RPMI8226 (cell line): ENCODE measurements around the gene RPL37A.
A peak's percentile ranks its signal among the peaks of the same experiment; 100 is the strongest.

Source experiments
- DNase-seq: peaks from one replicate; pipeline ENCODE4 v3.0.0-alpha.2; 2015

Gene RPL37A

DNA sequence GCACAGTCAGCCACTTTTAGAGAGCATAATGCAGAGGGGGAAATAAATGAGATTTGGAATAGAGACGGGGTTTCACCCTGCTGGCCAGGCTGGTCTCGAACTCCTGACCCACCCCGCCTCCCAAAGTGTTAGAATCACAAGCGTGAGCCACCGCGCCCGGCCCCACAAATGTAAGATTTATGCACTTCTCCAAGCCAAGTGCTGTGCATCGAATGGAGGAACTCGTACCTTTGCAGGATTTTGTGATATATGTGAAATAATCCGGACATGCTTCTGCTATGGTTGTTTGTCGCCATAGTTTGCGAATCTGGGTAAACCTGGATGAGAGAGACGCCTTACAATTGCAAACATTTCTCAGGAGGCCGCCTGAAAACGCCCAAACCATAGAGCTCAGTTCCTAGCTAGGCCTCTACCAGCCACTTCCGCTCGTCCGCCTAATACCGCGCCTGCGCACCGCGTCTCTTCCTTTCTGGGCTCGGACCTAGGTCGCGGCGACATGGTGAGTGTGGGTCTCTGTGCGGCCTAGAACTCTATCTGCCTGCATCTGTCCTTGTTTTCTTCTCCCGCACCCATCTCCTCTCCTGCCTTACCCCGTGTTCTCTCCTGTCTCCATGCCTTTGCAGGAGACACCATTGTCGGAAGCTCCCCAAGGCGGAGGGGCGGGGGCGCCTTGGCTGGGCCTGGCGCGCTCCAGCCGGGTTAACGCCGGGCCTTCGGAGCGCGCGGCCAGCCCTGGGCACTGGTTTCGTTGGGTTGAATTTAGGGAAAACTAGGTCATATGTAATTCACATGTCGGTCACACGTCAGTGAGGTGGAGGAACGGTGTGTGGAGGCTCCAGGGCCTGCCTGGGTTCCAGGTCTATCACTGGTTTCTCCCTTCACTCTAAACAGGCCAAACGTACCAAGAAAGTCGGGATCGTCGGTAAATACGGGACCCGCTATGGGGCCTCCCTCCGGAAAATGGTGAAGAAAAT is at the start of gene RPL37A:
TSS of gene RPL37A (plus strand) at position 466 of the 974 bp plus-strand sequence. CDS start at position 497, 31 bp downstream.
- peak; percentile 92 for DNase-seq

DNA sequence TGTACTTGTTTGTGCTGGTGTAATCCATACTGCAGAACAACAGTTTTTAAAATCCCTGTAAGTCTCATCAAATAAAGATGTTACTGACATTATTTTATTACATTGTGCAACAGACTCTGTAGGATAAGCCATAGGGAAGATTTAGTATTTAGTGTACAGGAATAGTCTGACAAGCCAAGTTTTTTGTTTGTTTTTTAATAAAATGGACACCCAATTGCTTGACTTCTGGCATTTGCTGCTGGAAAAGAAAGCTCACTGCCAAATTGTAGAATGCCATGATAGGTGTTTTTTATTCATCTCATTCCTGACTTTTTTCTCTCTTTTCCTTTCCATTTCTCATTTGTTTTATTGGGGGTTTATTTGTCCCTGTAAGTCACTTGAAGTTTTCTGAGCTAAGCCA is 48.3 kb upstream of the RPL37A start:
- DNase-seq, result no peak

DNA sequence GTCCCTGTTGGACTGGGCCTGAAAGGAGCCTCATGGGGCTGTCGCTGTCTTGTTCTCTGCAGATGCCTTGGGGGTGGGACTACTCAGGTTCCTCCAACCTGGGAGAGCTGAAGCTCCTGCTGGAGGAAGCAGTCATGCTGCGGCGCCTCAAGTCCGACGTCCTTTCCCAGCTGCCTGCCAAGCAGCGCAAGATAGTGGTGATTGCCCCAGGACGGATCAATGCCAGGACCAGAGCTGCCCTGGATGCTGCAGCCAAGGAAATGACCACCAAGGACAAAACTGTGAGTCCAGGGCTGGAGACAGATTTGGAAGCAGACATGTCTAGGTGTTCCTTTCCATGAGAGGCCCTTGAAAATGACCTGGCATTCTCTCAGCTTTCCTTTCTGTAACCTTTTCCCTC is 47.9 kb upstream of the RPL37A start:
- DNase-seq, result no peak

DNA sequence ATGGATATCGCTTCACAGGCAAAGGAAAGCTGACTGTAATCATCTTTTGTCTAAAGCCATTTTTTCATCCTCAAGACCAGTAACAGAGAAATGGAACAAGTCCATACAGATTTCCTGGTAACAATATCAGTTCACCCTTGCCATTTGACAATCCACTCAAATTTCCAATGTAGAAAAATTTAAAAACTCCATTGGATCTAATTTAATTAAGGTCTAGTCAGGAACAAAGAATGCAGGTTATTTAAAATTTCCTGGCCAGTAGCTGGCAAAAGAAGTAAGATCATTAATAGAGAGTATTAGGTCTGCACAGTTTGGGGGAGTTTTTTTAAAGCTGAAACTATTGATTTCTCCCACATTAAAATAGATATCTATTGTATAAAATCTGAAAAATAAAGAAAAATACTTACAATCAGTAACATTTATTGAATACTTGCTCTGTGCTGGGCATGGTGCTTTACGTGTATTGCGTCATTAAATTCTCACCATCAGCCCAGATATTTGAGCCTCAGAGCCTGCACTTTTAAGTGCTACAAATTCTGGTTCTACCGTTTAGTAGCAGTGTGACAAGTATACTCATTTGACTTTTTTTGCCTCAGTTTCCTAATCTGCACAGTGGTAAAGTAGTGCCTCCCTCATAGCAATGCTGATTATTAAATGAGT is 44.6 kb upstream of the RPL37A start:
- DNase-seq, result no peak

DNA sequence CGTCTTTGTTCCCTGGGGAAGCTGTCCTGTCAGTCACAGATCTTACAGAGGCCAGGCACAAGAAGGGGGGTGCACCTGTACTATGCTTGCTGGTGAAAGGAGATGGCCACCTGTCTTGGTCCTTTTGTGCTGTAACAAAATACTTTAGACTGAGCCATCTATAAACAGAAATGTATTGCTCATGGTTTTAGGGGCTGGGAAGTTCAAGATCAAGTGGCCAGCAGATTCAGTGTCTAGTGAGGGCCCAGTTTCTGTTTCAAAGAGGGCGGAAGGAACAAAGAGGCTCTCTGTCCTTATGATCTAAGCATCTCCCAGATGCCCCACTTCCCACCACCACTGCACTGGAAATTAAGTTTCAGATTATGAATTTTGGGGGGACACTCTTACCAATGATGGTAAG is 35.5 kb upstream of the RPL37A start:
- DNase-seq, result no peak

DNA sequence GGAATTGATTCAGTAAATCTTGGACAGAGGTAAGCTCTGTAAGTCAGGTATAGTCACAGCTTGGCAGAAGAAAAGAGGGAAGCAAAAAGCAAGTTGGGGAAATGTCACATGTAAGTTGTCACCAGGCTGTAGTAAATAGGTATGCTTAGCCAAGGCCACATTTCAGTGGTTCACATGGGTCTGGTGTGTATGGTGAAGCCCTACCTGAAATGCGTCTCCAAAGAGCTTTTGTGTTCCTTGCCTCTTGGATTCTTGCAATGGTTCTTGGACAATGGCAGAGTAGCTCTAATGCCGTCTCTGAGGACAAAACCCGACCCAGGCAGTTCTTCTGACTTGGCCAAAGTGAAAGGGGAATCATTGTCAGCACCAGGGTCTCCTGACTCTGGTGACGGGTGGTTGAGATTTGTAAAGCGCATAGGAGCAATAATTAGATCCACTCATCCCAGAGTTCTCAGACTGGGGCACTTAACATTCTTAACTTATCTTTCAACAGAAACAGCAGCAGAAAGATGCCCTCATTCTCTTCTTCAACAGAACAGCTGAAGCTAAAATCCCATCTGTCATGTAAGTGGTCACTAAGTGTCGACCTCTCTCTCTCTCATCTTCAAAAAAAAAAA is 34.4 kb upstream of the RPL37A start:
- no peak for DNase-seq

DNA sequence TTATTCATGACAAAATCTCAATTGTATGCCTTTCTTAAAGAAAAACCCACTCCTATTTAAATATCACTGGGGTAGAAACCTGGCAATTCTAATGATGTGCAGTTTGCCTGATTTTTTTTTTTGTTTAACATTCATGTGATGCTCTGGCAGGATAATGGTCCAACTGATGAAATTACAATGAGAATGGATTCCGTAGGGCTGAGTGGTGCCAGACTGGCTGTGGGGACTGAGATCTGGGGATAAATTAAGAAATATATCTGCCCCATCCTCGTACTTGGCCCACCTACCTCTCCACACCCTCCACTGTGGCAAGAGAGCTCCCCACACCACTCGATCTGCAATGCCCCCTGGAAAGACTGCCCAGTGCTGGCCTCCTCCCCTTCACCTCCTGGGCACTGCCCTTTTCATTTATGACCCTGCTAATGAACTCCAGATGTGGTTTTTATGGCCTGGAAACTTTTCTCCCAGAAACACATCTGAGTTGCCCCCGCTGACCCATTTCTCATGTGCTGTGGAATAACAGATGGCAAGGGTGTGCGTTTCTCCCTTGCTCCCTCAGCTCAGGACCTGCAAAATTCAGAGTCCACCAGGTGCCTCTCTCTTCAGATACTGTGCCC is 33.0 kb upstream of the RPL37A start:
- no peak for DNase-seq

DNA sequence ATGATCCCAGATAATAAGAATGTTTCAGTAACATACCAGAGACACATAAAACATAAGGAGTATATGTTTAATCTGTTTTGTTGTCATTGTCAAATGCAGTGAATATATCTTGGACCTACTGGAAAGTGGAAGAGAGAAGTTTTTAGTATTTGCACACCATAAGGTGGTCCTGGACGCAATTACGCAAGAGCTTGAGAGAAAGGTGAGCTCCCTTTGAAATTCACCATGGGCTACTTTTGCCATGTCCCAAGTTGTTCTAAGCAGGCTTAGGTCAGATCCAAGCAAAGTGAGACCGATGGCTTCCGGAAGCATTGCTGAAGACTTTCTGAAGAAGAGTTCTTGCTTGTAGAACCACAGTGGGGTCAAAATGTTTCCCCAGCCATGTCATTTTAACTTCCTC is 30.8 kb upstream of the RPL37A start:
- DNase-seq, result no peak

DNA sequence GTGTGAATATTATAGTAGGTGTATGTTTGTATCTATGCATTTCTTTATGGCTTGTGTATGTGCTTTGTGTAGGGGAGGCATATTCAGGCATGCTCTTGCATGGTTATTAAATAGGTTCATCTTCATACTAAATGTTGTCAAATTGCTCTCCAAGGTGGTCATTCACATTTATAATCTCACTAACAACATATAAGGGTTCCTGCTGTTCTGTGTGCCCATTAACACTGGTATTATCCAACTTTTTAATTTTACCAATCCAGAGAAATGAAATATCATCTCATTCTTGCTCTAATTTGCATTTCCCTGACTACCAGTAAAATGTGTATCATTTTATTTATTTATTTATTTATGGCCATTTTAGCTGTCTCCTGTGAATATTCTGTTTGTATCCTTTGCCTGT is 29.0 kb upstream of the RPL37A start:
- DNase-seq, result no peak

DNA sequence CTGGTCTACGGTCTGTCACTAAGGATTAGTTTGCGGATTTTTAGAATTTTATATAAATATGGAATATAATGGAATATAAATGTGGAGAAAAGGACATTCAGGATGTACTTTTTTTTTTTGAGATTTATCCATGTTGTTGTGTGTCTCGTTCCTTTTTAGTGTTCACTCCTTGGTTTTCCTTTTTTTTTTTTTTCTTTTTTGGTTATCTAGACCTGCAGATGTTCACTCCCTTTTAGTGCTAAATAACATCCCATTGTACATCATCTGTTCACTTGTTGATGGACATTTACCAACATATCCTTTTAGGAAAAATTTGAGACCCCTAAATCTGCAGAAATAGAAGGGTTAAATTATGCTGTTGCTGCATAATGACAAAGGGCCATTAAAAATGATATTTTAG is 25.5 kb upstream of the RPL37A start:
- DNase-seq, result no peak

DNA sequence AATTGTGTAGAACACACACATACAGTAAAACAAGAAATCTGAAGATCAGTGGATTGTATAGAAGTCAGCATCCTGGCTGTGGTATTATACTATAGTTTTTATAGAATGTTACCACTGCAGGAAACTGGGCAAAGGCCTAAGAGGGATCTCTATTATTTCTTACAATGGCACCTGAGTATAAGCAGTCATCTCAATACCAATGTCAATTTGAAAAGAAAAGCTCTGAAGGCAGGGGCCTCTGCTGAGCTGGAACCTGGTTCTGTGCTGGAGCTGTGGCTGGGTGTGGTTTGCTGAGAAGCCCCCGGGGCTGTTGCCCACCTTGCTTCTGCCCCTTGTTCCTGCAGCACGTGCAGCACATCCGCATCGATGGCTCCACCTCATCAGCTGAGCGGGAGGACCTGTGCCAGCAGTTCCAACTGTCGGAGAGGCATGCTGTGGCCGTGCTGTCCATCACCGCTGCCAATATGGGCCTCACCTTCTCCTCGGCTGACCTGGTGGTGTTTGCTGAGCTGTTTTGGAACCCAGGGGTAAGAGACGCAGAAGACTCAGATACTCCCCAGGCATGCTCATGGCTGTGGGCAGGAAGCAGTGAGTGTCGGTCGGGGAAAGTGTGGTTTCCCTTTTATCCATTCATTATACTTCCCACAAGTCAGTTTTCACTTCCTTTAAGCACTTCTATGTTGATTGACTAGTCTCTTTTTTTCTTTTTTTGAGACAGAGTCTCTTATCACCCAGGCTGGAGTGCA is 23.5 kb upstream of the RPL37A start:
- no peak for DNase-seq

DNA sequence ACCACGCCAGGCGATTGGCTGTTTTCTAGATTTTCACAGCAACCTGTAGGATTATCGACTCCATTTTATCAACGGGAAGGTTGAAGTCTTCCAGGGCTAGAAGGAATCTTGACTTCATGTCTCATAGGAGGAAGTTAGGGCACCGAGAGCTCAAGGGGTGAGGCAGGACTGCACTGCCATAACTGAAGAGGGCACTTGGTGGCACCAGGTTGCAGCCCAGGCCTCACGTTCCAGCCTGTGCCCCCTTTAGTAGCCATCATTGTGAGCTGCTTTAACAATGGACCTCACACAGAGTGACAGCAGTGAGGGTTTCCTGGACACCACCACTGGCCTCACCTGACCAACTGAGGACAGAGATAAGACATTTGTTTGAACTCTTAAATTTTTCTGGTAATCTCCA is 22.9 kb upstream of the RPL37A start:
- no peak for DNase-seq

DNA sequence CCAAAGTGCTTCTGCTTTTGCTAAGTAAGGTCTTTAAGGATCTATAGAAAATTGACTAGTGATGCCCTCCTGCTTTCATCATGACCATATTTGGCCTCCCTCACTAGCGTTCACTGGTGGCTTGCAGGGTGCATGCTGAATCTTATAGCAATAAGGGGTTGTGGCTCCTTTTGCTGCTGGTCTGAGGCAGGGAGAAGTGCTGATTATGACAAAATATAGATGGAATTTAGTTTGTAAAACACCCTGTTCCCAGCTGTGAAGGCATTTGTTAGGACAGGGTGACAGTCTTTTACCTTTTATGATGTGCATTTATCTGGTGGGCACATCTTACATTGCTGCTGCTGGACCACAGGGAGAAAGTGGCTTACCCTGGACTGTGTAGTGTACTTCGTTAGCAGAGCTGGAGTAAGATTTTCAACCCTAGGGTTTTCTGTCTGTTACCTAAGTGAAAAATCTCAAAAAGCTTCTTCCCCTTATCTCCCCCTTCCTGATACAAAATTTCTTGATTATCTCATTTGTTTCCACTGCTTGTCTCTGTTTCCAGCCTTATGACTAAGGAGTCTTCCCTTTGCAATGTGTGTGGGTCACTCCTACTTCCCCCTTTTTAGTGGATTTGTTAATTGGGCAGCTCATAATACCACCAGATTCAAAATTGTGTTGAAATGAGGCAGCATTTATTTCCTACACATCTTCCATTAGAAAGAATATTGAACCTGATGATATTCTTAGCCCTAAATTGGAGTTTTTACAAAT is 21.2 kb upstream of the RPL37A start:
- DNase-seq, result no peak

DNA sequence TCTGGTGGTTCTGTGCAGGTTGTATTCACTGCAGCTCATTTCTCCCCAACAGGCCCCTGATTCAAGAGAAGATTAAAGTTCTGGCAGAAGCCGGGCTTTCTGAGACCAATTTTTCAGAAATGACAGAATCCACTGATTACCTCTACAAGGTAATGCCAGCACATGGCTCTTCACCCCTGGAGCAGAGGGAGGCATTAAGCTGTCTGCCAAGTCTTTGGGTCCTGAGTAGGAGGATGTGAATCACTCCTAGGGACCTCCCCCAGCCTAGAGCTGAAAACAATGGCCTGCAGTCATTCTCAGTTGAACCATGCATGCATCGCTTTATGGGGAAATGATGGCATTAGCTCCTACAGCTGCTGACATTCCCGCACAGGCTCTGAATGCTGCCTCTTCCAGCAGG is 20.5 kb upstream of the RPL37A start:
- no peak for DNase-seq

DNA sequence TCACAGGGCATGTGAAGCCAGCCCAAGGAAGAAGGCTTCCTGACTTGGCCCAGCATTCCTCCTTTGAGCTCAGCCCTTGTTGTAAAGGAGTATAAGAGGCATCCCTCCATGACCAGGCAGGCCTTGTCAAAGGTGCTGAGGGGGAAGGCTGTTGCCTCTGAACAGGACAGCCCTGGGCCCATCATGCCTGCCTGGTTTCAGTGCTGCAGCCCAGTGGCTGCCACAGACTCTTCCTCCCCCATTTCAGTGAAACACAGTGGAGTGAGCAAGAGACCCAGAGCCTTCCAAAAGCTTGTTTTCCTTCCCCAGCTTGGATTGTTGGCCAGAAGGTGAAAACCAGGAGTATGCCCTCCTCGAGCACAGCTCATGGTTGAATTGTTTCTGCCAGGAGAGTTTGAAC is 19.9 kb upstream of the RPL37A start:
- no peak for DNase-seq

DNA sequence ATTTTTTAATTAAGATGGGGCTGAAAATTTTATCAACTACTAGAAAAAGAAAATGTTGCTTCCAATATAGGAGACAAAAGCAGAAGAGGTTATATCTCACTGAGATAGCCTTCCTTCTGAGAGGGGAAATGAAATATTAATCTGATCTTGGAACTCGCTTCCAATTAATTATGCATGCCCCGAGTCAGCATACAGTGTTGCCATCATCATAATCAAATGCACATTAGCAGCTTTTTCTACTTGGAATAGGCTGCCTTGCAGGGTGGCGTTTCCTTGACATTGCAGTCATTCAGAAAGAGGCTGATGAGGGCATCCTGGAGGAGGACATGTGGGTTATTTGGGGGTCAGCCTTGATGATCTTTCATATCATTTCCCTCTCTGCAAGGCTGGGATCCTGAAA is 18.4 kb upstream of the RPL37A start:
- no peak for DNase-seq

DNA sequence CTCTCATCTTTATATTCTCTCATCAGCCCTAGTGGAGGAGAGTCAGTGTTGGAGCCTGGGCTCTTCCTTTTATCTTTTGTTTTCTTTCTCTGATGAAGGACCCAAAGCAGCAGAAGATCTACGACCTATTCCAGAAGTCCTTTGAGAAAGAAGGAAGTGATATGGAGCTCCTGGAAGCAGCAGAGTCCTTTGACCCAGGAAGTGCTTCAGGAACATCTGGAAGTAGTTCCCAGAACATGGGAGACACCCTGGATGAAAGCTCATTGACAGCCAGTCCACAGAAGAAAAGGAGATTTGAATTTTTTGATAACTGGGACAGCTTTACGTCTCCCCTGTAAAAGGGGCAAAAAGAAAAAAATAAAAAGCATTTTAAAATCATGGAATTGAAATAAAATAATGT is 16.0 kb upstream of the RPL37A start:
- no peak for DNase-seq

DNA sequence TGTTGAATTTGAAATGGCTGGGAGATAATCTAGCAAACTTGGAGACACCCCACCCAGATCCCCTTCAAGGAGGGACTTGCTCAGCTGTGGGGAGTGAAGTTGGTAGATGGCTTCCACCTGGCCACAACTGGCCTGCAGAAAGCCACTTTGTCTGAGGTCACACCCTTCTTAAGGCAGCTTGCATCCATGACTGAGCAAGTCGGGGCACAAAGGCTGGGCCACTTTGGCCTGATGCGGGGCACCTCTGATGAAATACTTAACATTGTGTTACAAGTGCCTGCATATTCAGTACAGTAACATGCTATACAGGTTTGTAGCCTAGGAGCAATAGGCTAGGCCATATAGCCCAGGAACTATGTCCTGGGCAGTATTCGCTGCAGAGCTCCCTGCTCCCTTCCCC is 13.4 kb upstream of the RPL37A start:
- DNase-seq, result no peak

DNA sequence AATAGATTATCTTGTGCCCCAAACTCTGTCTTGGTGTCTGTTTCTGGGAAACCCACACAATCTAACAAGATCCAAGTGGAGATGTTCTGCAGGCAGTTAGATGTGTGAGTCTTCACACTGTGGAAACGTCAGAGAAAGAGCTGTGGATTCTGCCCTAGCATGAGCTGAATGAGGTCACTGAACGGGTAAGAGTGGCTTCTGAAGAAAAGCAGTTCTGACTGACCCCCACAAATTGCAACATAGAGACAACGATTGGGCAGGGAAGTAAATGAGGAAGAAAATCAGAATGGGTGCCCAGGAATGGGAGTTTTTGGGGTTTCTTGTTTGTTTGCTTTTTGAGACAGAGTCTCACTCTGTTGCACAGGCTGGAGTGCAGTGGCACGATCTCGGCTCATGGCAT is 12.9 kb upstream of the RPL37A start:
- DNase-seq, result no peak

DNA sequence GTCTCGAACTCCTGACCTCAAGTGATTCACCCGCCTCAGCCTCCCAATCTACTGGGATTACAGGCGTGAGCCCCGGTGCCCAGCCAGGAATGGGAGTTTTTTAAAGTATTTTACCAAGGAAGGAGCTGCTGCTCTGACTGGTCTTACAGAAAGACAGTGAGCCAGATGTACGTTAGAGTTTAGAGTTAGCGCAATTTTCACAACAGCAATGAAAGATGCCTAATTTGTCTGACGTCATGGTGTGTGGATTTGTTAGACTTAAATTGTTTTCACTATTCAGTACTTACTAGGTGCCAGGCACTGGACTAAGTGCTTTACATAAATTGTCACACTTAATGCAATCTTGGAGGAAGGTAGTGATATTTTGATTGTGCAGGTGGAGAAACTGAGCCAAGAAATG is 12.4 kb upstream of the RPL37A start:
- no peak for DNase-seq

DNA sequence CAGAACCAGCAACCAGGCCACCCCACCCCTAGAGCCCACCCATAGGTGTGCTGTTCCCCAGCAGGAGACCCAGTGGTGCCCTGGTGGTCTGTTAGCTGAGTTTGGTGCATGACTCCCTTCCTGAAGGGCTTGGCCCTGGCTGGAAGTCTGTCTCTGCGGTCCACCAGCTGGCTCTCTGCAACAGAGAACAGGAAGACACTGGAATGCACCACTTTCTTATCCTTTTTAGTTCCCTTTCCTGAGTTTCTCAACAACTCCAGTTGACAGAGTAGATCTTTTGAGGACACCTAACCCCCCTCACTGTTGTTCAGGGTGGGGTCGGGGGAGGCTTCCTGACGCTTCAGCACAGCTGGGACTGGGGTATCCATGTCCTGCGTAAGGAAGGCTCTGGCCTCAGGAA is 11.9 kb upstream of the RPL37A start:
- DNase-seq, result no peak

DNA sequence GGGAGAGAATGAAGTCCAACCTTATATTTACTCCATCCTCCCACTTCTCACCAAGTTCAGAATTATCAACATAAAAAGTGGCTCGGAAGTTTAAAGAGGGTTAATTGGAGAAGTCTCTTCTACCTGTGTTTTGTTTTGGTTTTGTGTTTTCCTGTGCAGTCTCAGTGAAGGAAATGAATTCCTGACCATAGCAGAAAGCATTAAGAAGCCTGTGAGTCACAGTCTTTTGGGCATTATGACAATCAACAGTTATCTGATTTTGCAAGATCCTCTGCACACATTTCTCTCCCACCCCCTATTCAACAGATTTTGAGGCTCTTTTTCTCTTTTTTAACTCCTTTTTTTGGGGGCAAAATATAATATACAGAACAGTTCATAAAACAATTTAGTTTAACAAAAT is 8.6 kb upstream of the RPL37A start:
- no peak for DNase-seq
